GM19240 (cell line): Measurements from ENCODE around the gene HARS2.
"Not testable (repeated sequence)": the region's sequence is repeated elsewhere in the genome, so short reads cannot be mapped to it uniquely, and the experiment has no call there.

Experiments
- DNase-seq: peaks from one replicate; pipeline ENCODE4 v3.0.0; 2011; ENCODE audit warnings: low spot score; ENCODE audit not compliant: insufficient read length

HARS2 gene, protein sequence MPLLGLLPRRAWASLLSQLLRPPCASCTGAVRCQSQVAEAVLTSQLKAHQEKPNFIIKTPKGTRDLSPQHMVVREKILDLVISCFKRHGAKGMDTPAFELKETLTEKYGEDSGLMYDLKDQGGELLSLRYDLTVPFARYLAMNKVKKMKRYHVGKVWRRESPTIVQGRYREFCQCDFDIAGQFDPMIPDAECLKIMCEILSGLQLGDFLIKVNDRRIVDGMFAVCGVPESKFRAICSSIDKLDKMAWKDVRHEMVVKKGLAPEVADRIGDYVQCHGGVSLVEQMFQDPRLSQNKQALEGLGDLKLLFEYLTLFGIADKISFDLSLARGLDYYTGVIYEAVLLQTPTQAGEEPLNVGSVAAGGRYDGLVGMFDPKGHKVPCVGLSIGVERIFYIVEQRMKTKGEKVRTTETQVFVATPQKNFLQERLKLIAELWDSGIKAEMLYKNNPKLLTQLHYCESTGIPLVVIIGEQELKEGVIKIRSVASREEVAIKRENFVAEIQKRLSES

DNA sequence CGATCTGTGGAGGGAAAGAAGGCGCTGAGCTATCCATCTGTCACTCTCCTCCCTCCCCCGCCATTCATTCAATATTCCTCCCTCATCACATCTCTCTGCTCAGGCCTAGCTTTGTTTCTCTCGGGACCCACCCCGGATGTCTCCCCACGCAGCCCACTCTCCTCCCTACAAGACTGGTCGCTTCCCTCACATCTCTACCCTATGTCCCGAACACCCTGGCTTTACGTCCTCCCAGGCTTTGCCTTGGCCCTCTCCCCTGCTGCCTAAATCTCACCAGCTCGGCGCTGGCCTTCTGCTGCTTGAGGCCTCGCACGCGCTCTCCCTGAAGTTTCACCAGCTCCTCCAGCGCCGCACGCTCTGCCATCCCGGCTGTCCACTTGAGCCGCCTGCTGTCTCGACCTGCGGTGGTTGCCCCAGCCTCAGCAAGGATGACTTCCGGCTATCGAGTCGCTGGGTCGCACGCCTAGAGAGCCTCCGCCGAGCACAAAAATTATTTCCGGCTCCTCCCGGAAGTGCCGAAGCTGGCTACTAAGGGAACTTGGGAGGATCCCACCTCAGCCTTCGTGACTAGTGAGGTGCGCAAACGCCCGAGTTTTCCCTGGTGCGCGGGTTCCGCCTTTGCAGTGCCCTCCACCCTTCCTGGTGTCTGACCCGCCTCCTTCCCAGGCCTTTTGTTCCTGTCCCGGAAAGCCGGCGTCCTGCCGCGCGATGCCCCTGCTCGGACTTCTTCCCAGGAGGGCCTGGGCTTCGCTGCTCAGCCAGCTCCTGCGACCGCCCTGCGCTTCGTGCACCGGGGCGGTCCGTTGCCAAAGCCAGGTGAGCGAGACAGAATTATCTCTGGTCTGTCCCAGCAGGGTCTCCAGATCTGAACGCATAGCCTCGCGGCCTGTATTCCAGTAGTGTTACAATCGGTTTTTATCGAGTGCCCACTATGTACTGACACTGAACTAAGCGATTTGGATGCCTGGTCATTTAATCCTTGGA is at the start of gene HARS2, which contains the start of gene HARS1:
TSS of gene HARS2 (plus strand) at position 515 of the 984 bp plus-strand sequence. CDS start at position 709, 194 bp downstream.
TSS of gene HARS1 (minus strand) at position 430 of the 984 bp plus-strand sequence. CDS start at position 364, 66 bp downstream.
- DNase-seq: peak; percentile 87

DNA sequence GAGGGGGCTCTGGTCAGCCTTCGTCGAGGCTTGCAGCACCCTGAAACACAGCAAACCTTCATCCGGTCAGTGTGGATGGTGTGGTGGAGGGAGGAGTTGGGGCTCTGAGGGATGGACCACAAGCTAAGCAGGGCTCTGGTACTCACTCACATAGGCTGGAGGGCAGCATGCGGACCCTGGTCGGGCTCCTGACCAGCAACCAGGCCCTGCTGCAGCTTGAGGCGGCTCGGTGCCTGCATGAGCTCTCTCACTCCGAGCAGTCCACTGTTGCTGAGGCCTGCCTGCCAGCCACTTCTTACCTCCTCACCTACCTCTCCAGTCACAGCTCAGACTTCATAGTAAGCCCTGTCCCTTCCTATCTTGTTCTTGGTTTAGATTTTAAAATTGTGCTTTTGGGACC is 49.5 kb upstream of the HARS2 start:
- DNase-seq: no peak

DNA sequence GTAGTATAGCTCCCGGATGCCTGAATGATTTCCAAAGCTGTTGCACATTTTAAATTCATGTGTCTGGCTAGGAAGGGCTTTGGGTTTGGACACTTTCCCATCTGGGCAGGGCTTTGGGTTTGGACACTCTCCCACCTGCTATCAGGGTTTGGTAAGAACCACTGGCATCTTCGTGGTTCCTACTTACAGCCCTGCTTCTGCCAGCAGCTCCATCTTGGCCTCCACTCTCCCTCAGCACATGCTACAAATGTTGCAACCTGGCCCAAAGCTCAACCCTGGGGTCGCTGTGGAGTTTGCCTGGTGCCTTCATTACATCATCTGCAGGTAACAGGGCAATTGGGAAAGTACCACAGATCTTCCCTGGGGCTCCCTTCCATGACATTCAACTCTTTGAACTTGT is 48.5 kb upstream of the HARS2 start:
- DNase-seq: no peak

DNA sequence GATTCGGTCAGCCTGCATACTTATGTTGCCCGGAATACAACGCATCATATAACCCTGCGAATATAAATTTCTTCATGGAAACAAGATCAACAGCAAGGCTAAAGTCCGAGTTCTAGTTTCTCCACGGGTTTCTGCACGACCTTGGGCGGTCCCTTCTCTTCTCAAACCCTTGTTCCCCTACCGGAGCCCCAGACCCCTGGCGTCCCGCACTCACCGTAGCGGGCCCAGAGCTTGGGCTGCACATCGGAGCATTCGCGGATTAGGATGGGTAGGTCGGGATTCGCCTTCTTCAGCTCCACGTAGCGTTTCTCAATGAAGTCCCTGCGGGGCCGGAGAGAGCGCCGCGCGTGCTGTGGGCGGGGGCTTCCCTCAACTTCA is 44.2 kb upstream of the HARS2 start:
- no peak for DNase-seq

DNA sequence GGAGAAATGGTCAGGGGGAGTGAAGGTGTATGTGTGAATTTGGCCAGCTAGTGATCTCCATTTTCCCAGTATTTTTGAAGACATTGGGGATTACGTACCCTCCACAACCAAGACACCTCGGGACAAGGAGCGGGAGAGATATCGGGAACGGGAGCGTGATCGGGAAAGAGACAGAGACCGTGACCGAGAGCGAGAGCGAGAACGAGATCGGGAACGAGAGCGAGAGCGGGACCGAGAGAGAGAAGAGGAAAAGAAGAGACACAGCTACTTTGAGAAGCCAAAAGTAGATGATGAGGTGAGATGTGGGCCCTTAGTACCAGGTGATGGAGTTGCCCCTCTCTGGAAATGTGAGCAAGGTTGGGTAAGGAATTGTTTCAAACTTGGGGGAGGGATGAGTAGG is 32.4 kb upstream of the HARS2 start:
- no peak for DNase-seq

DNA sequence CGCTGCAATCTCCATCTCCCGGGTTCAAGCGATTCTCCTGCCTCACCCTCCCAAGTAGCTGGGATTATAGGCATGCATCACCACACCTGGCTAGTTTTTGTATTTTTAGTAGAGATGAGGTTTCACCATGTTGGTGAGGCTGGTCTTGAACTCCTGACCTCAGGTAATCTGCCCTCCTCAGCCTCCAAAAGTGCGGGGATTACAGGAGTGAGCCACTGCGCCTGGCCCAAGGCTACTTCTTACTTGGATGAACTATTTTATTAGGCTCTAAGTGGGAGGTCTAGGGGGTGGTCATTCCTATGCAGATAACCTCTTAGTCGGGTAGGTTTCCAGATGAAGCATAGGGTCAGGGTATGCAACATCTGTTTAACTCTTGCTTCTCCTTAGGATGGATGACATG is 30.9 kb upstream of the HARS2 start:
- not testable (repeated sequence) for DNase-seq

DNA sequence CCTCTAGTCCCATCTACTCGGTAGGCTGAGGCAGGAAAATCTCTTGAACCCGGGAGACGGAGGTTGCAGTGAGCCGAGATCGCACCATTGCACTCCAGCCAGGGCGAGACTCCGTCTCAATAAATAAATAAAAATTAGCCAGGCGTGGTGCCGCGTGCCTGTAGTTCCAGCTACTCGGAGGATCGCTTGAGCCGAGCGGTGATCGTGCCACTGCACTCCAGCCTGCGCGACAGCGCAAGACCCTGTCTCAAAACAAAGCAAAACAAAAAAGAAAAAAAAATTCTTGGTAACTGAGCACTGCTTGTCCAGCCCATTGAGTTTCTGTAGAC is 27.3 kb upstream of the HARS2 start:
- no peak for DNase-seq

DNA sequence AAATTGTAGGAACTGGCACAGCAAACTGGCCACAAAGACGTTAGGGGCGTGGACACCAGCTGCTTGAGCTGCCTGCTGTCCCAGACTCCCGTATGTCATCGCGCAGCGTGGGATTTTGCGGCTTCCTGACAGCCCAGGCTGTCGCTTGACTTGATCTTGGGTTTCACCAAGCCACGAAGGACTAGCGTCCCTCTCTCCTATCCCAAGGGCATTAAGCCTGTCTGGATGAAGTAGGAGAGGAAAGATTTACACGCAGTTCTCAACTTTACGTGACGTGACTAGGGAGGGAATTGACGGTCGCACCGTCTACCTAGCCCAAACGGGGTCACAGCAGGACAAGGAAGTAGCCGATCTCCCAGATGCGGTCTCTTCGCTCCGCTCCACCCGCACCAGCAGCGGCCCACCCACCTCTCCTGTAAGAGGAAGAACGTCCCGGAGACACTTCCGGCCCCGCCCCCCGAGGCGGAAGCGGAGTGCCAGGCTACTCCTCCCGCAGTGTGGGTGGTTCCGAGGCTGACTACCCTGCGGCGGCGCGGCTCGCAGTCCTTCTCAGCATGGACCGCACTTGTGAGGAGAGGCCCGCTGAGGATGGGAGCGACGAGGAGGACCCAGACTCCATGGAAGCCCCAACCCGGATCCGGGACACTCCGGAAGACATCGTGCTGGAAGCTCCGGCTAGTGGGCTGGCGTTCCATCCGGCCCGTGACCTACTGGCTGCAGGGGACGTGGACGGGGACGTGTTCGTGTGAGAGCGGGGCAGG is 26.7 kb upstream of the HARS2 start, which contains the start of gene WDR55:
TSS of gene WDR55 (plus strand) at position 546 of the 761 bp plus-strand sequence. CDS start at position 555, 9 bp downstream.
- DNase-seq: peak; percentile 92

DNA sequence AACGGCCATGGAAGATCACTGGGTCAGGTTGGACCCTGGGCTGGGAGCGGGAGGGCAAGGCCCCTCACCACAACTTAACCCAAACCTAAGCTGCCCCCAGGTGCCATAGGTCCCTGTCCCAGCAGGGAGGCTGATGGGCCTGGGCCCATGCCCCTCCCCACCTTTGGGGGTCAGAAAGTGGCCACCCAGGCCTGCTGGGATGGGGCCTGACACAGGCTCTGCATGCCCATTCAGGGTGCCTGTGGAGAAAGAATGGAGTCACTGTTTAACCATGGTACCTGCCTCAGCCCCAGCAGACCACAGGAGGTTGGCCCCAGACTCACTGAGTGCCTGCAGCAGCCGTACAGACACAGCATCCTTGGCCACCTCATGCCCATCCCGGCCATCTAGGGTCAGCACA is 20.2 kb upstream of the HARS2 start:
- DNase-seq: not testable (repeated sequence)

DNA sequence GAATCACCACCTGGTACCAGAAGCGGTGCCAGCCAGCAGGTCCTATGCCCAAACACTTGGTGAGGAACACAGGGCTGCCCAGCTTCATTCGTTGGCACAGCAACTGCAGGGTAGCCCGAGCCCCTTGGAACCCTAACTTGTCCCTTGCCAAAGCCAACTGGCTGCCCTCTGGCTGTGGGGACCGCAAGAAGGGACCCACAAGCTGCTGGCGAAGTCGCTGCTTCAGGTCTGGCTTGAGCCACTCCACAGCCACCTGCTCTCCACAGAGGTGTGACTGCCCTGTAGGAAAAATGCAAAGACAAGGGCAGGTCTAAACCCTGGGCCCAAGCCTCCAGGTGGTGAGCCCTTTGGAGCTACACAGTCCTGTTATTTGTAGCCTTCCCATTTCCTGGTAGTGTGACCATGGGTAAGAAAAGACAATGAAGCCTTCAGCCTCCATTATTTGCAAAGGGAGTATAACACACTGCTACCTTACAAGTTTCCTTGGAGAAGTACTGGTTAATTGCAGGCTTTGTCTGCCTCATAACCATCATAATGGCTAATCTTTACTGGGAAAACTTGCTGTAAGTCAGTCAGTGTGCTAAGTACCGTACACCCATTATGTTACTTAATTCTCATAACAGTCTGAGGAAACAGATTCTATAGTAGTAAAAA is 19.7 kb upstream of the HARS2 start:
- no peak for DNase-seq

DNA sequence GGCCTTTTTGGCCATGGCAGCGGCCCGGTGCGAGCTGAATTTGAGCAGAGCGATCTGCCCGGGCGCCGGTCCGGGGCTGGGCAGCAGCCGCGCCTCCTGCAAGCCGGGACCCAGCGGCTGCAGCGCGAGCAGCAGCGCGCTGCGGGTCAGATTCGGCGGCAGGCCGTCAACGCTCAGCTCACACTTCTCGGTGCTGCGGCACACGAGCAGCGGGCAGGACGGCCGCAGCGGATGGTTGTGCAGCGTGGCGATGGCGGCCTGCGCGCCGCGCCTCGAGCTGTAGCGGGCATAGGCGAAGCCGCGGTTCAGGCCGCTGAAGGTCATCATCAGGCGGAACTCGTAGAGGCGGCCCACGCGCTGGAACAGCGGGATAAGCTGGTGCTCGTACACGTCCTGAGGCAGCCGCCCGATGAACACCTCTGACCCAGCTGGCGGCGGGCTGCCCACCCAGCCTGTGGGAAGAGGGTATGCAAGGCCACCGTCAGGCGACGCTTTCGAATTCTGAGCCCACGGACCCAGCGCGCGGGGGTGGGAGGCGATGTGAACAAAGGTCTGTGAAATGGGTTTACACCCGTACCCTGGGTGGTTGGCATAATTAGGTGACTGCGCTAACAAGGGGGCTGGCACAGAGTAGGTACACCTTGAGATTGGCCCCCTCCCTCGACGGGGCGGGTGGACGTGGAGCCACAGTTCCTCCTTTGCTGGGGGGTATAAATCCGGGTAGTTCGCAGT is 18.6 kb upstream of the HARS2 start:
- no peak for DNase-seq

DNA sequence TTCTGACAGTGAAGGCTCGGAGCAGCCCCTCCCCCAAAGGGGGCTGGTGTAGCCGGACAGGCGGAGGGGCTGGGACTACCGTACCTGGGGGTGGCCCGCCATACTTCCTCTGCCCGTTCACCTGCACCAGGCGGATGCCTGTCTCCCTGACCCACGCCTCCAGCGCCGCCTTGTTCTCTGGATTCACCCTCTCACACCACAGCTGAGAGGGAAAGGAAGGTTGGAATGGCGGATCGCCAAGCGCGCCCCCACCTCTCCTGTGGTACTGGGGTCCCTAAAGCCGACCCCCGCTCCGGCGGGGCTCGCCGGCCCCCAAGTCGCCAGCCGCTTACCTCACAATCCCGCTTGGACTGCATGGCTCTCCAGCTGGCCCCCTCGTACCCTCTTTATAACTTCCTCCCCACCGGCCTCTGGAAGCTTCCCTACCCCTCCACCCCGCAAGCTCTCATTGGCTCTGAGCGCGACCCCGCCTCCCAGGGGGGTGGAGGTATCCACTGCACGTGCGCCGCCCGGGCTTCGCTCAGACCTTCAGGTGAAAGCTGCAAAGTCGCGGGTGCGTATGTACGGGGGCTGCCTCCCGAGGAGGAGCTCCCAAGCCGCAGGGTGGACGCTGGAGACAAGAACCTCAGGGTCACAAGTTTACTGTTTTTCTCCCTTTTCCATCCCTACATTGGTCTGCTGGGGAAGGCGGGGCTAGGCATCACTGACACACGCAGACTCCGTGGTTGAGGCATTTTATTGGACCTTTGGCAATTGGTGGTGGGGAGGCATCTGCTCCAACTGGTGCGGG is 17.9 kb upstream of the HARS2 start, which contains the start of gene DND1:
TSS of gene DND1 (minus strand) at position 390 of the 790 bp plus-strand sequence. CDS start at position 356, 34 bp downstream.
- DNase-seq: no peak

DNA sequence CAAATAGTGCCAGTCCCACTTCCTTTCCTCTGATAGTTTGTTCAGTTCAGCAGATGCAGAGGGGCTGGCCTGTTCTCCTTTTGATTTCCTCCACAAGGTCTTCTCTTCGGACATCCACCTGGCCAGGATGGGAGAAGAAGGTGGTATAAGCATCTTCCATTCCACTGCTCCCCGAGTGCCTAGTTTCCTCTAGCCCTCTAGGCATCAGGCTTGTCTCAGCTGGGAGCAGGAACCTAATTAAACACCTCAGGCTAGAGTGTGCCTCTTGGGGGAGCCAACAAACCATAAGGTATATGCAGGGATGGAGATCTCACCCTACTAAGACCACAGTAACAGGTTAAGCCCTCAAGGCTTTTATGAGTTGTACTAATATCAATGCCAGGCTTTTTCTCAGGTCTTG is 17.0 kb upstream of the HARS2 start:
- DNase-seq: no peak

DNA sequence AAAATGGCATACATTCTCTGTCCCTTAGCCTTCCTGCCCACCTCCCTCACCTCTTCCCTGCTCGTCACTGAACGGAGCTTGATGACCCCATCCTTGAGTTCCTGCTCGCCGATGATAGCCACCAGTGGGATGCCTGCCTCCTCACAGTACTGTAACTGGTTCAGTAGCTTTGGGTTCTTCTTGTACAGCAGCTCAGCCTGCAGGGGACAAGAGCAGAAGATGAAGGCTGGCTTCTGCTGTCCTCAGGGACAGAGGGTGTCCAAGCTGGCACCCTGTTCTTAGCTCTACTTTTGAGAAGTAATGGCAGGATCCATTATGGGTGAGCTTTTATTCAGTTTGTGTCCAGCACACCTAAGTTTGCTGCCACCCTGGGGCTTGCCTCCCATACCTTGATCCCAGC is 16.6 kb upstream of the HARS2 start:
- DNase-seq: no peak

DNA sequence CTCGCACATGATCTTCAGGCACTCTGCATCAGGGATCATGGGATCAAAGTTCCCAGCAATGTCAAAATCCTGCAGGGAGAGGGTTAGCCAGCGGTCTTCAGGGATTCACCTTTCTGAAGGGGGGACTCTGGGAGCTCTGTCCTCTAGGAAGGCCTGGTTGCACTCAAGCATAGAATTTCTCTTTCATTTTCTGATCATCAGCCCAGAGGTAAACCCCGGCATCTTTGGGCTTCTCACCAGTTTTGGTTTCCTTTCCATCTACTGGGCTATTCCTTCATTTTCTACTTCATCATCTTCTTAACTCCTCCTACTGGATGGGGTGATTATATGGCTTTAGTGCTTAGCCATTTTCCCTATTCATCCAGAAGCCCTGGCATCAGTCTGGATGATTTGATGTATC is 13.3 kb upstream of the HARS2 start:
- peak; percentile 51 for DNase-seq

DNA sequence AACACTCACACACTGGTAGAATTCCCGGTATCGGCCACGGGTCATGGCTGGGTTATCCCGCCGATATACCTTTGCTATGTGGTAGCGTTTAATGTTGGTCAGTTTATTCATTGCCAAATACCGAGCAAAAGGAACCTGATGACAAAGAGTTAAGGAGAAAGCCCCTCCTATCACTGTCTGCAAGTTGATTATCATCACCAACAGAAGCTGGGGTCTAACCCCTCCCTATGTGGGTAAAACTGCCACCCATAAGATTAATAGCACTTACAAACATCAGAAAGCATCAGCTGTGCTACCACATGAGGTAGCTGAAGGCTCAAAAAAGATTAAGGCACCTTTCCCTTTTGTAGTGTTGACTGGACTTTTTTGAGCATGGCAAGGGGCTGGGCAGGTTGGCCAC is 12.3 kb upstream of the HARS2 start:
- no peak for DNase-seq

DNA sequence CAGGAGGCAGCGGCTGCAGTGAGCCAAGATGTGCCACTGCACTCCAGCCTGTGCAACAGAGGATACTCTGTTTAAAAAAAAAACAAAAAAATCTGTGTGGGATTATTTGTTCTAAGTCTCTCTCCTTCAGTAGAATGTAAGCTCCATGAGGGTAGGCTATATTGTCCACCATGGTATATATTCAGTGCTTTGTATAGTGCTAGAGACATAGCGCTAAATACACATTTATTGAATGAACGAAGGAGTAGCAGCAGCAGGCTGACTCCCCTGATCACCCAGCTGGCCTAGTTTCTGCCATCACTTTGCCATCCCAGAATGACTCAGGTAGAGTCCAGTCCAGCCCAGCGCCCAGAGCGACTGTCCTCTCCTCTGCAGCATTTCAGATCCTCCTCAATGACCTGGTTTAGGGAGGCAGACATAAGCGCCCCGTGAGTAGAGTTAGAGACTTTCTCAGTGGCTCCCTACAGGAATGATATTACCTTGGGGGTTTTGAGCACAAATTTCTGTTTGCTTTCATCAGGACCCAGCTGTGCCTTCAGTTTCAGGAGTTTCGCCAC is 801 bp upstream of the HARS2 start:
- no peak for DNase-seq

DNA sequence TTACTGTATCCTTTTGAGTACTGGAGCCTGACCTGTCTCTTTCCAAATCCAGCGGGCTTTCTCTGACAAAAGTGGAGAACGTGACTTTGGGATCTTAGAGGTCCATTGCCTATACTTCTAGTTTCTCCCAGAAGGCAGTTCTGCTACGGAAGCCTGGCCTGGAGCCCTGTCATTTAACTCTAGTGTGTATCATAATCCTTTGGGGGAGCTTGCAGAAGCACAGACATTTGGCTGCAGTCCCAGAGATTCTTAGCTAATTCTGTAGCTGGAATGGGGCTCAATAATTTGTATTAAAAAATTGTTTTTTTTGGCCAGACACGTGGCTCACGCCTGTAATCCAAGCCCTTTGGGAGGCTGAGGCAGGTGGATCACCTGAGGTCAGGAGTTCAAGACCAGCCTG is 3.0 kb downstream of the HARS2 start:
- DNase-seq: no peak
